Muscle of leg (tissue), 11 donors: ENCODE results near the gene ME3. TPM values are rescaled to one million over a fixed set of nuclear protein-coding genes. Genes with fewer than 3 reads are reported as not detected.

Experiments used
- DNase-seq: peaks from one replicate; pipeline ENCODE4 v3.0.0; 2013
- H3K27ac ChIP-seq: one replicate; pipeline ENCODE4 v1.5.1; 2013; ENCODE audit warnings: mild to moderate bottlenecking, low read length, control low read depth
- H3K27me3 ChIP-seq: one replicate; pipeline ENCODE4 v1.6.1; 2013; ENCODE audit warnings: low read length; ENCODE audit not compliant: control insufficient read depth, insufficient read depth
- H3K36me3 ChIP-seq: one replicate; pipeline ENCODE4 v1.6.1; 2013; ENCODE audit warnings: low read length; ENCODE audit not compliant: control insufficient read depth, insufficient read depth
- H3K4me1 ChIP-seq: one replicate; pipeline ENCODE4 v1.6.1; 2013; ENCODE audit warnings: low read length; ENCODE audit not compliant: control insufficient read depth, insufficient read depth
- H3K4me3 ChIP-seq: one replicate; pipeline ENCODE4 v1.5.1; 2013; ENCODE audit warnings: low read length, control low read depth
- H3K9me3 ChIP-seq: replicated peaks from 2 replicates; pipeline ENCODE4 v1.6.1; 2013; ENCODE audit warnings: low read depth, low read length; ENCODE audit not compliant: control insufficient read depth
- WGBS: methylation state at CpG from one replicate; pipeline ENCODE4 v1.1.5; 2013; ENCODE audit warnings: missing lambda C conversion rate; ENCODE audit not compliant: insufficient coverage; 5-methylcytosine and 5-hydroxymethylcytosine counted together
- polyA plus RNA-seq, 8 donors: library from polyadenylated mRNA; unstranded; fragments of 120-200 nt; gene quantifications; one replicate each; pipeline versions ENCODE4 v1.2.1 to v1.2.3, GENCODE V29; 2013; ENCODE audit warnings: inconsistent platforms in 1 of 8, low replicate concordance in 1 of 8; ENCODE audit not compliant: insufficient read length in 8 of 8, insufficient read depth in 1 of 8
- total RNA-seq: library from RNA; stranded (reverse); fragments of 120-200 nt; gene quantifications from one replicate; pipeline ENCODE4 v1.2.4, GENCODE V29; 2013

The ME3 gene
- total and polyA plus RNA-seq, 9 donors = 7.0 to 12.4 (median 9.9) TPM

DNA sequence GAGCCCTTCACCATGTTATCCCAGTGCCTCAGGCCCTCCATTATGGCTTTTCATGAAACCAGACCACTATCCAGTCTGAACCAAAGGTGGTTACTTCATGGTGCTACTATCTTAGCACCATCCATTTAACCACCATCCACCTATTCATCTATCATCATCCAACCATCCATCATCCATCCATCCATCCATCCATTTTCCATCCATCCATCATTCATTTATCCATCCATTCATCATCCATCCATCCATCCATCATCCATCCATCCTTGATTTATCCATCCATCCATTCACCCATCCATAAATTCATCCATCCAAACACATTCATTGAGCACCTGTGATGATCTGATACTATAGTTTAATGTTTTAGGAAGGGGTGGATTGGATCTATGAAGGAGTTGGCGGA, 204.2 kb downstream of the ME3 start:
- no peaks in the 10 kb centered on the region for H3K36me3 ChIP-seq

GRCh38 chr11:86464509-86465221, 207.8 kb downstream of the ME3 start:
- Histone ChIP-seq H3K36me3 (no peaks in the 10 kb centered on the region), H3K4me1 (peaks cover 17% of the 10 kb centered on the region), H3K27ac (no peak overlapping the region), H3K9me3 (no peaks in the 10 kb centered on the region), H3K4me3 (no peak overlapping the region), H3K27me3 (no peaks in the 10 kb centered on the region)
- WGBS = 95% methylated on average over 3 of the region's 5 CpGs
- DNase-seq = no peak

More for the DNA sequence above, 204.2 kb downstream of the ME3 start:
- Histone ChIP-seq H3K27me3 (no peaks in the 10 kb centered on the region), H3K9me3 (no peaks in the 10 kb centered on the region), H3K4me1 (peaks cover 2% of the 10 kb centered on the region), H3K27ac (no peak overlapping the region), H3K4me3 (no peak overlapping the region)
- no CpG with 5 or more reads among the region's 1 CpG for WGBS
- no peak for DNase-seq

GRCh38 chr11:86463955-86464354, 208.5 kb downstream of the ME3 start:
- Histone ChIP-seq H3K36me3 (no peaks in the 10 kb centered on the region), H3K9me3 (no peaks in the 10 kb centered on the region), H3K4me1 (peaks cover 17% of the 10 kb centered on the region), H3K4me3 (no peak overlapping the region), H3K27ac (no peak overlapping the region), H3K27me3 (no peaks in the 10 kb centered on the region)
- 82% methylated on average over 5 of the region's 5 CpGs for WGBS
- no peak for DNase-seq

GRCh38 chr11:86463120-86463519, 209.3 kb downstream of the ME3 start:
- Histone ChIP-seq H3K27me3 (no peaks in the 10 kb centered on the region), H3K4me1 (peaks cover 22% of the 10 kb centered on the region), H3K4me3 (no peak overlapping the region), H3K9me3 (no peaks in the 10 kb centered on the region), H3K27ac (no peak overlapping the region), H3K36me3 (no peaks in the 10 kb centered on the region)
- DNase-seq = no peak
- WGBS = 70% methylated on average over 4 of the region's 7 CpGs

GRCh38 chr11:86461892-86462291, 210.5 kb downstream of the ME3 start:
- Histone ChIP-seq H3K27me3 (no peaks in the 10 kb centered on the region), H3K4me1 (peaks cover 22% of the 10 kb centered on the region), H3K4me3 (no peak overlapping the region), H3K9me3 (no peaks in the 10 kb centered on the region), H3K36me3 (no peaks in the 10 kb centered on the region), H3K27ac (no peak overlapping the region)
- WGBS = no CpG with 5 or more reads among the region's 1 CpG
- DNase-seq = no peak

DNA sequence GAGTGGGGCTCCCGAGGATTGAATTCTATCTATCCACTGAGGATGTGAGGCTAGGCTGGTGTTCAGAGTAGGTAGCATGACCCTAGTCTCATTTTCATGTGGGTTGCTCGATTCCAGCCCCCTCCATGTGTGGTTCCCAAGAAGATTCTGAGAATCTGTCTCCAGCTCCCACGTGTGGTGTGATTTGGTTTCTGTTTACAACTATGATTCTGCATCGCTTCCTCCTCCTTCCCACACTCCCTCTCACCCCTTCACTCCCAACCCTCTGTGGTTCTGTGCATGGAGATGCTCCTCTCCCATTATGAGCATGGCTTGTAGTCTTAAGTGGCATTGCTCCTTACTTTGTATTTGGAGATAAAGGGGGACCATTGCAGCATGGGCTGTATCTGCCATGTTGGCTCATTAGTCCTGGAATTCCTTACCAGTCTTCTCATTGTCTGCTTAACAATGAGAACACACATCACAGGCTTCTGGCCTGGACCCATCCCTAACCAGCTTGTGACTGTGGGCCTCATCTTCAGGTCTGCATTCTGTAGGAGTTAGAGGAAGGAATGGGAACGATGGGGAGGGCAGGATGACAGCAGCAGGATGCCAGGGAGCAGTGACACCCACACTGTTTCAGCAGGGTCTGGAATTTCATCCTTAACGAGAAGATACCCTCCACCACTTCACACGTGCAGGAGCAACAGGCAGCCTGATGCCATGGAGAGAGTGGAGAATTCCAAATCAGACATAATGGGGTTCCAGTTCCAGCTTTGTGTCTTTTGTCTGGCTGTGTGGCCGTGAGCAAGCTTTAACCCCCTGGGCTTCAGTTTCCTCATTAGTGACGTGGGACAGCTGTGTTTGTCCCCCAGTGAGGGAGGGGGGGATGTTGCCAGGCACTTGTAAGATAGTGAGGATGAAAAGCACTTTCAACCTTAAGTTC, 211.7 kb downstream of the ME3 start:
- Histone ChIP-seq H3K4me3 (no peak overlapping the region), H3K4me1 (peaks cover 26% of the 10 kb centered on the region), H3K27me3 (no peaks in the 10 kb centered on the region), H3K27ac (no peak overlapping the region), H3K36me3 (no peaks in the 10 kb centered on the region), H3K9me3 (no peaks in the 10 kb centered on the region)
- 58% methylated on average over 3 of the region's 9 CpGs for WGBS
- no peak for DNase-seq

DNA sequence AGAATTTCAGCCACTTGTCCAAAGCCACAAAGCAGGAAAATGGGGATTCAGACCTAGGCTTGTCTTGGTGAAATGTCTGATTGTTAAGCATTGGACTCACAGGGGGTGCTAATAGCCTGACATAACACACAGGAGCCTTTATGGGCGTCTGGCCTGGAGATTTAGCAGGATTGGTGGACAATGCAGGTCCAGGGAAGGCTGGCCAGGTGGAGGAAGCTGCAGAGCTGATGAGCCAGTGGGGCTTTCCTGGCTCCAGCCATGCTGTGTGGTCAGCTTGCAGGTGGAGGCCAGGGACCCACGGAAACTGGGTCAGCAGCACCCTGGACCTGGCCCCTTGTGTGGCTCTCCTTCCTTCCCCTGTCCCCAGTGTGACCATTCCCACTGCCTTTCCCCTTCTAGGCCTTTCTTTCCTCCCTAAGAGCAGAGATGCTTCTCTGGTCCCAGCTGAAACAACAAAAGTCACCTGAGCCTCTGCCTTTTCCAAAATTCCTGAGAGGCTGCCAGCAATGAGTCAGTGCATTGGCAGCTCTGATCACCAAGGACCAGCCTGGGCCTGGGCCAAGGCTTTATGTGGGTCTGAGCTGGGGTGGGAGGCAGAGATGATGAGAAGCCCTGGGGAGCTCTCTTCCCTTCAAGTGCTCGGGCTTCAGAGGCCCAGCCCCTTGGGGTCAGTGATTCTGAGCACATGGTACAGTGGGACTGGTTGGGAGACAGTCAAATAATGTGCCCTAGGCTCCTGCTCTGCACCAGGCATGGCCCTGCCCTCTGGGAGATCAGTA, 212.5 kb downstream of the ME3 start:
- Histone ChIP-seq H3K4me3 (no peak overlapping the region), H3K27me3 (no peaks in the 10 kb centered on the region), H3K9me3 (no peaks in the 10 kb centered on the region), H3K36me3 (no peaks in the 10 kb centered on the region), H3K27ac (no peak overlapping the region), H3K4me1 (peaks cover 26% of the 10 kb centered on the region)
- peak; percentile 63 for DNase-seq
- 46% methylated on average over 1 of the region's 3 CpGs for WGBS

- H3K4me3 ChIP-seq = no peak overlapping the region
- no peaks in the 10 kb centered on the region for H3K27me3 ChIP-seq
- H3K36me3 ChIP-seq = no peaks in the 10 kb centered on the region
- H3K4me1 ChIP-seq = peaks cover 26% of the 10 kb centered on the region
- no peaks in the 10 kb centered on the region for H3K9me3 ChIP-seq
- no peak overlapping the region for H3K27ac ChIP-seq
- no peak for DNase-seq
- WGBS = no CpG with 5 or more reads among the region's 1 CpG
Observed at GRCh38 chr11:86459002-86459385, 213.4 kb downstream of the ME3 start.

DNA sequence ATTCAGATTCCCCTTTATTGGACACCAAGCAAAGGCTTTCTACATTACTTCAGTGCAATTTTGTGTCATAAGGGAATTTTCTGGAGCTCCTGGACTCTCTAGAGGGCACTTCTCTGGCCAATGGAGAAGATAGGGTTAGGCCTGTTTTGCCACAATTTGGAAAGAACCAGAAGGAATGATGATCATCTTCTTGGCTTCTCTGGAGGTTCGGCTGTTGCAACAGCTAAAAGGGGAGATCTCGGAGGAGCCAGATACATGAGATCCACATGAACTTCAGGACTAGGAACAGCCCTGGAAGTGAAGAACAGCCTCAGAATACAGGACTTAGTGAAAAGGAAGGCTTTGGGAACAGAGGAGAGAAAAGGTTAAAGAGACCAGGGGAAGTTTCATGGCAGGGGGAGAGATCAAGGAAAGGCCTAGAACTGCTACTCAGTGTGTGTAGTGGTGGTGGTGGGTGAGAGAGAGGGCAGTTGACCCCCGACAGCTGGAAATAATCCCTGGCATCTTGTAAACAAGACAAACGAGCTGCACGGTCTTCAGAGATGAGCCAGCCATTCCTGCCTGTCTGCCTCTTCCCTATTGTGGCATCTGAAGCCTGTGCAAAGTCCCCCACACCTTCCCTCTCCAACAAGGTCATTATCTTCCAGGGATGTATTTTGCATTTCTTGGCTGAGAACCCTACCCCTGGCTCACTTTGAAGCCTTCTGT, 214.0 kb downstream of the ME3 start:
- WGBS = 64% methylated on average over 5 of the region's 5 CpGs
- Histone ChIP-seq H3K4me3 (no peak overlapping the region), H3K4me1 (peaks cover 26% of the 10 kb centered on the region), H3K36me3 (no peaks in the 10 kb centered on the region), H3K27ac (no peak overlapping the region), H3K9me3 (no peaks in the 10 kb centered on the region), H3K27me3 (no peaks in the 10 kb centered on the region)
- no peak for DNase-seq
